NCI-H128 (cell line): Measurements from ENCODE around the gene ROBO1.

Experiments
- DNase-seq: peaks from one replicate; lab custom pipeline; 2025; ENCODE audit not compliant: unreplicated experiment; lab: John Stamatoyannopoulos, UW

Gene ROBO1

GRCh38 chr3:79672075-79672474, 95.7 kb downstream of the ROBO1 start:
- DNase-seq = no peak

- DNase-seq = no peak
Measured at GRCh38 chr3:79670178-79670577, 97.6 kb downstream of the ROBO1 start.

- no peak for DNase-seq
Measured at GRCh38 chr3:79664455-79664854, 103.3 kb downstream of the ROBO1 start.

- DNase-seq = no peak
Measured at GRCh38 chr3:79661896-79662295, 105.9 kb downstream of the ROBO1 start.

GRCh38 chr3:79657076-79657475, 110.7 kb downstream of the ROBO1 start:
- DNase-seq = no peak

- no peak for DNase-seq
Measured at GRCh38 chr3:79654019-79654418, 113.8 kb downstream of the ROBO1 start.

- no peak for DNase-seq
Measured at GRCh38 chr3:79653266-79653830, 114.5 kb downstream of the ROBO1 start.

- peak; percentile 67 for DNase-seq
Measured at GRCh38 chr3:79651536-79652065, 116.2 kb downstream of the ROBO1 start.

GRCh38 chr3:79639855-79640254, 127.9 kb downstream of the ROBO1 start:
- DNase-seq = no peak

GRCh38 chr3:79636372-79636771, 131.4 kb downstream of the ROBO1 start:
- no peak for DNase-seq

GRCh38 chr3:79632842-79633241, 135.0 kb downstream of the ROBO1 start:
- DNase-seq = no peak

- DNase-seq = no peak
Measured at GRCh38 chr3:79618883-79619282, 148.9 kb downstream of the ROBO1 start.

- no peak for DNase-seq
Measured at GRCh38 chr3:79606414-79606813, 161.4 kb downstream of the ROBO1 start.

GRCh38 chr3:79604681-79605080, 163.1 kb downstream of the ROBO1 start:
- no peak for DNase-seq

GRCh38 chr3:79602385-79602784, 165.4 kb downstream of the ROBO1 start:
- no peak for DNase-seq

- DNase-seq = peak; percentile 34
Measured at GRCh38 chr3:79598594-79598993, 169.2 kb downstream of the ROBO1 start.

GRCh38 chr3:79597709-79598108, 170.1 kb downstream of the ROBO1 start:
- no peak for DNase-seq

GRCh38 chr3:79587150-79587549, 180.6 kb downstream of the ROBO1 start:
- DNase-seq = peak; percentile 23

- DNase-seq = no peak
Measured at GRCh38 chr3:79586232-79586631, 181.6 kb downstream of the ROBO1 start.

GRCh38 chr3:79572930-79573329, 194.9 kb downstream of the ROBO1 start:
- DNase-seq = no peak

GRCh38 chr3:79568938-79569337, 198.9 kb downstream of the ROBO1 start:
- no peak for DNase-seq

- no peak for DNase-seq
Measured at GRCh38 chr3:79564192-79564591, 203.6 kb downstream of the ROBO1 start.

- no peak for DNase-seq
Measured at GRCh38 chr3:79560698-79561097, 207.1 kb downstream of the ROBO1 start.
